Upper lobe of left lung (tissue), 4 donors: Measurements from ENCODE around the gene SUPT3H.

Experiments
- CTCF ChIP-seq, 6 experiments: fragments of 450-650 bp in 4 of 6; fragments of 200-600 bp in 2 of 6; sonication (generic) in 2 of 6; IDR thresholded peaks; one replicate each; pipeline ENCODE4 v1.5.1; 2016 to 2019; ENCODE audit warnings: antibody characterized with exemption in 6 of 6
- EP300 ChIP-seq, 4 donors: sonication (generic); formaldehyde crosslinking; IDR thresholded peaks; one replicate each; pipeline ENCODE4 v1.5.1; 2017; ENCODE audit warnings: antibody characterized with exemption in 4 of 4, control low read depth in 2 of 4
- POLR2A ChIP-seq, 4 donors: fragments of 450-650 bp; IDR thresholded peaks; one replicate each; pipeline ENCODE4 v1.5.1; 2016 to 2017; ENCODE audit warnings: antibody characterized with exemption in 4 of 4, mild to moderate bottlenecking in 2 of 4
- POLR2AphosphoS5 ChIP-seq, 2 donors: sonication (generic); formaldehyde crosslinking; IDR thresholded peaks; one replicate each; pipeline ENCODE4 v1.5.1; 2017; ENCODE audit warnings: antibody characterized with exemption in 2 of 2

GRCh38 chr6:44831002-44831610 lies 546.6 kb downstream of the SUPT3H start:
- TF ChIP-seq POLR2A (IDR thresholded peaks at IDR 0.05) (no peak), CTCF (IDR thresholded peaks at IDR 0.05) (no peak), POLR2AphosphoS5 (IDR thresholded peaks at IDR 0.05) (no peak), EP300 (IDR thresholded peaks at IDR 0.05) (no peak)
